ENCODE results near the gene KCNE3.

DNA sequence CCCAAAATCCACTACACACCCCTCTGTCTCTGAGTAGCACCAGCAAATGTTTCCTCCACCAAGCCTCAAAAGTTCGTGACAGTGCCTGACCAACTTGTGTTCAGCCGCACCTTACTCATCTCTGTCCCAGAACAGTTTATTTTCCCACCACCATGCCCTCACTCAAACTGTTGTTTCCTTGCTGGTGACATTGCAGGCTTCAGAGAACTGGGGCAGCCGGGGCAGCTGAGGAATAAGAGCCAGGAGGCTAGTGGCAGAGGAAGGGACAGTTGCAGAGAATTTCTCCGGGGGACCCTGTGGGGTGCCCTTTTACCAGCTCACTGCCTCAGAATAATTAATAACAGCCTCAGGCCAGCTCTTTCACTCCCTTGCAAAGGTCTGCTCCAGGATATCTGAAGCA lies 709 bp upstream of the KCNE3 start:
- TF ChIP-seq, protein P1, sequence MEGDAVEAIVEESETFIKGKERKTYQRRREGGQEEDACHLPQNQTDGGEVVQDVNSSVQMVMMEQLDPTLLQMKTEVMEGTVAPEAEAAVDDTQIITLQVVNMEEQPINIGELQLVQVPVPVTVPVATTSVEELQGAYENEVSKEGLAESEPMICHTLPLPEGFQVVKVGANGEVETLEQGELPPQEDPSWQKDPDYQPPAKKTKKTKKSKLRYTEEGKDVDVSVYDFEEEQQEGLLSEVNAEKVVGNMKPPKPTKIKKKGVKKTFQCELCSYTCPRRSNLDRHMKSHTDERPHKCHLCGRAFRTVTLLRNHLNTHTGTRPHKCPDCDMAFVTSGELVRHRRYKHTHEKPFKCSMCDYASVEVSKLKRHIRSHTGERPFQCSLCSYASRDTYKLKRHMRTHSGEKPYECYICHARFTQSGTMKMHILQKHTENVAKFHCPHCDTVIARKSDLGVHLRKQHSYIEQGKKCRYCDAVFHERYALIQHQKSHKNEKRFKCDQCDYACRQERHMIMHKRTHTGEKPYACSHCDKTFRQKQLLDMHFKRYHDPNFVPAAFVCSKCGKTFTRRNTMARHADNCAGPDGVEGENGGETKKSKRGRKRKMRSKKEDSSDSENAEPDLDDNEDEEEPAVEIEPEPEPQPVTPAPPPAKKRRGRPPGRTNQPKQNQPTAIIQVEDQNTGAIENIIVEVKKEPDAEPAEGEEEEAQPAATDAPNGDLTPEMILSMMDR (IDR thresholded peaks at IDR 0.05; ENCODE audit: low read depth, low read length) = no peak
- no peak for TF ChIP-seq EZH2phosphoT487 (IDR thresholded peaks at IDR 0.05; ENCODE audit: low read depth)
